Dedifferentiated amniotic fluid mesenchymal stem cell (primary cell): Measurements from ENCODE around the gene MPRIP.
A peak's percentile ranks its signal among the peaks of the same experiment; 100 is the strongest.
"Not testable (repeated sequence)": the region's sequence is repeated elsewhere in the genome, so short reads cannot be mapped to it uniquely, and the experiment has no call there.

Experiments used
- DNase-seq: peaks from one replicate; pipeline ENCODE4 v3.0.0-alpha.2; 2016; ENCODE audit errors: extremely low spot score

Gene MPRIP

DNA sequence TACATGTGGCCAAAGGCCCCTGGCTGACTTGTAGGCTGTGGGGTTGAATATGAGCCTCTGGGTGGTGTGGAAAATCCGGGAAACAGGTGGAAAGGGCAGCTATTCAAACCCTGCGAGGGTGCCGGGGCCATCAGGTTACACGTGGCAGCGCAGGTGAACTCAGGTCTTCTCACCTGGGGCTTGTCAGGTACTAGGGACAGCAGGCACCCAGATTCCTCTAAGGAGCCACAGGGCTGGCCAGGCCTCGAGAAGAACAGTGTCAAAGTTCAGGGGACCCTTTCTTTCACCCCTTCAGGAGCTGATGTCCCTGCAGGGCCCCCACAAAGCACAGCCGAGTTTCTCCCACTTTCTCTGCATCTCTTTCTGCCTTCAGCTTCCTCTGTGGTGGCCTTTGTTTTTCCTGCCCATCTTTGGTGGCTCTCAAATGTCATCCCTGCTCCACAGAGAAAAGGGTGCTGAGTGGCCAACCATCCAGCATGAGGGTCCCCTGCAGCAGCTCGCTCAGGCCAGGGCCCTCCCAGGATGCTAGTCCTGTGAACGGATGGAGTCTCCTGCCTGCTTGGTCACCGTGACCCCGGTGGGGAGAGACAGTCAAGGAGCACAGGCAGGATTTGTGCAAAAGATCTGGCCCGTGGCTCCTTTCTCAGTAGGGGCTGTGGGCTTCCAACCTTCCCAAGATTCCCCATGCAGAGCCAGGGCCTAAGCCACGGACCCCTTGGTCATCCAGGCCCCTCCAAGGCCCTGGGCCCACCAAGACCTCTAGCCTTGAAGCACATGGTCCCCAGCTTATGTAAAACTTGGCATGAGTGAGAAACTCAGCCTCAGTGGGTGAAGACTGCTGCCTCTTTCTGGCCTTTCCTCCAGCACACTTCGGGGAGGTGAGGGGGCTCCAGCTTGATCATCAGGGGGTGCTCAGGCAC lies 28.2 kb upstream of the MPRIP start:
- DNase-seq, result not testable (repeated sequence)

DNA sequence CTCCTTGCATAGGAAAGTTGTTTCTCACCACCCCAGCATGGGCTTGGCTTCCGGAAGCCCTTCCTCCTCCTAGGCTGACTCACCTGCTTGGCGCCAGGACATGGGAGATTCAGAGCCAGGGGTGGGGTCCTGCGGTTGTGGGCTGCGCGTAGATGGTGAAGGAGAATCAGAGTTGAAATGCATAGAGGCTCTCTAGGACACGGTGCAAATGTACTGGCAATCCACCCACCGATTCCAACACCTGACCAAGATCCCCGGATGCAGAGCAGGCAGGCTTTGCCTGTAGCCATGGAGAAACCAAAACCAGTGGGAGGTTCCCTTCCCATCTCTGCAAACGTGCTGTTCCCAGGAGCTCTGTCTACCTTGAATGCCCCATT lies 27.5 kb upstream of the MPRIP start:
- DNase-seq, result not testable (repeated sequence)

DNA sequence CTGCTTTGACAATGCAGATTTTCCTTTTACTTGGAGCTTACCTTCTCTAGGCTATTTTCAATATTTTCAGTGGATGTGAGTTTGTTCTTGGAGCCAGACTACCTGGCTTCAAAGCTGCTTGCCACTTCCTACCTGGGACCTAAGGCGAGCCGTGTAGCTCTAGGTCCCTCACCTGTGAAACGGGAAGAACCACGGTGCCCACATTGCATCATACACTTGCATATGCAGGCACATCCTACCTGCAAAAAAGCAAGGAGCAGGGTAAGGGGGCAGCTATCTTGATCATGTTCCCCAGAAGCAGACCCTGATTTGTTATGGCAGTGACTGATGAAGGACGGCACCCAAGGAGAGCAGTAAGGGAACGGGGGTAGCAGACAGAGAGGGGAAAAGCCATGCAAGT lies 27.0 kb upstream of the MPRIP start:
- no peak for DNase-seq

DNA sequence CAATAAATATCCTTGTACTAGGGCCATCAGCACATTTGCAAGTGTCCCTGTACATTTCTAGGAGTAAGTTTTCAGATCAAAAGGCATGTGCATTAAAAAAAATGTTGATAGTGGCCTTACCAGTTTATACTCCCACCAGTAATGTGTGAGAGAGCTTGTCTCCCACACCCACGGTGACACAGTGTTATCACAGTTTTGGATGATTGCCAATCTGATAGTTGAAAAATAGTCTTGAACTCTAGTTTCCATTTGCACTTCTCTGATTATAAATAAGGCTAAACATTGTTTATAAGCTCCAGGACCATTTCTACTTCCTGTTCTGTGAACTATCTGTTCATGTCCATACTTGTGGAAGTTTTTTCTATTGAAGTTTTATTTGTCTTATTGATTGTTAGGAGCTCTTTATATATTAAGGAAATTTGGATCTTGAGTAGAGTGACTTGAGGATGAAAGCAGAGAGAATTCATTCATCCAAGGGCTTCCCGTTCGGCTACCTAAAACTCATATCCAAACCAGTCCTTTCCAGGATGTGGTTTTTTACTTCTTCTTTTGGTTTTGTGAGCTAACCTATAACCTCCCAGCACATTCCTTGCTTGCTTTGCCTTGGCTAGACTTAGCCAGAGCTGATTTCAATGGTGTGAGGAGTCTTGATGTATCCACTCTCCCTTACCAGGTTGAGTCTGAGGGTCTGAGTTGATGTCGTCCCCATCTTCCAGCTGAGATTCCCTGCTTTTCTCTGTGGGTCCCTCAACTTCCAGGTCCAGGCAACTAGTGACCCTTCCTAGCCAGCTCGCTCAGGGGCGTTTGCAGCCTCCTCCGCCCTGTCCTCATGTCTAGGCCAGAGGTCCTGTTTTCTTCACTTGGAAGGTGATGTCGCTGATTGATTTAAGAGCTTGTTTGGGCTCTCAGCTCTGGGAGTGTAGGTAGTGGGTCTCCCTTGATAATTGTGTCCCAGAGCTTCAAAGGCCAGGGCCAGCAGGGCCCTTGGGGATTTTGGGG lies 25.8 kb upstream of the MPRIP start:
- not testable (repeated sequence) for DNase-seq

DNA sequence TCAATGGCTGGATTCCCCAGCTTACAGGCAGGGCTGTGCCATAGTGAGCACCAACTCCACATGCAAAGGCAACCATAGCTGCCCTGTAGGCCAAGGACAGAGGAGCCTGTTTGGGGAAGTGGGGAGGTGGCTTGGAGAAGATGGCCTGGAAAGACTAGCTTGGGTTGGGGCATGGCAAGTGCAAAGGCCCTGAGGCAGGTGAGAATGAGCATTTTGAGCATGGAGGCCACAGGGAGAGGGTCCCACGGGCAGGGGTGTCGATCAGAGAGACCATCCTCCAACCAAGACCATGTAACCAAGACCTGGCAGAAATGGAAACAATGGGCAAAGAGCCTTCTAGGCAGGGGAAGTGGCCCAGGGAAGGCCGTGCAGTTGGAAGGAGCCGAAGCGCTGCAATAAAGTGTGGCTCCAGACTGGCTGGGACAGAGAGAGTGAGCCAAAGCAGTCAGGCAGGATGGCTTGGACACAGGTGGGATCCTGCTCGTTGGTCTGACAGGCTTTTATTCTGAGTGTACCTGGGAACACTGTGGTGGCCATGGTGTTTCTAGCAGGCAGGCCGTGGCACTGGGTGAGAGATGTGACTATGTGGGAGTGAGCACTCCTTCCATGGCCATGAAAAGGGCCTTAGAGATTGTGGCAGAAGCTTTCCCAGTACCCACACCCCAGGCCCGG lies 24.8 kb upstream of the MPRIP start:
- DNase-seq, result no peak

DNA sequence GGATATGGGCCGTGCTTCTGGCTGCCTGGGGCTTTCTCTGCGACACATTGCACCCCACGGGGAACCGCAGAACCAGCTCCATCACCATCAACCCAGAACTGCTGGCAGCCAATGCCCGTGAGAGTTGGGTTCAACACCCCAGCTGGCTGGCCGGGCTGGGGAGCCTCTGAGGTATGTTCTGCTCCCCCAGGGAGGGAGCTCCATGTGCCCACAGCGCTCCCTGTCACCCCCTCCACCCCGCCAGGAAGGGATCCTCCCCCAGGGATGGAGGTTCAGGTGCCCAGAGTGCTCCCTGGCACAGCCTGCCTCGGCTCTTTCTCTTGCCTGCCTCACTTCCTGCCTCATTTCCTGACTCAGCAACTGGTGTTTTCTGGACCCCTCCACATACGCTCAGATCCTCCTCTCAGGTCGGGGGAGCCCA lies 24.2 kb upstream of the MPRIP start:
- DNase-seq, result no peak

DNA sequence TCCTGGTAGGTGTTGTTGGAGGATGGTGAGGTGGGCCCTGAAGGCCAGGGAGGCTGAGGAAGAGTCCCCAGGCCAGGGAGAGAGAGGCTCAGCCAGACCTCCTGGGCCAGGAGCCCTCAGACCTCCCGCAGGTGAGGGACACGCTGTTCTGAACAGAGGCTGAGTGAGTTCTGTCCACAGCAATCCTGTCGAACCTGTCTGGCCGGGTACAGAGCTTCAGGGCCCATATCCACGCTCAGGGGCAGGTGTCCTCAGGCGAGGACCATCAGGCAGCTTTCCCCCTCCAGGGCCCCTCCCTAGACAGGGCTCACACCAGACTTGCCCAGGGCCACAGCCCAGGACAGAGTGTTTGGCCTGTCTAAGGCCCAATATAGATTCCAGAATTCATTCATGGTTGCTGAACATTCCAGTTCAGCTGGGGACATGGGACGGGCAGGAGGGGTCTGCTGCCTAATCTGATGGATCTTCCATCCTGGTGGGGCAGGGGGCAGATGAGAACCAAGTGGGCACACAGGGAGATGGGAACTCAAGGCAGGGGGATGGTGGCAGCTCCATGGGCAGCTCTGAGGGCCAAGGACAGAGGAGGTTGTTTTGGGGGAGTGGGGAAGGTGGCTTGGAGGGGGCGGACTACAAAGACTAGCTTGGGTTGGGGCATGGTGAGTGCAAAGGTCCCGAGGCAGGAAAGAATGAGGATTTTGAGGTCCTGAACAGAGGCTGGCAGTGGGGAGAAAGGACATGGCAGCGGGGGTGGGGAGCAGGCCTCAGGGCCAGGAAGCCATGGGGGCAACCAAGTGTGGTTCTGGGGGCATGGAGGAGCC lies 23.4 kb upstream of the MPRIP start:
- DNase-seq, result no peak

DNA sequence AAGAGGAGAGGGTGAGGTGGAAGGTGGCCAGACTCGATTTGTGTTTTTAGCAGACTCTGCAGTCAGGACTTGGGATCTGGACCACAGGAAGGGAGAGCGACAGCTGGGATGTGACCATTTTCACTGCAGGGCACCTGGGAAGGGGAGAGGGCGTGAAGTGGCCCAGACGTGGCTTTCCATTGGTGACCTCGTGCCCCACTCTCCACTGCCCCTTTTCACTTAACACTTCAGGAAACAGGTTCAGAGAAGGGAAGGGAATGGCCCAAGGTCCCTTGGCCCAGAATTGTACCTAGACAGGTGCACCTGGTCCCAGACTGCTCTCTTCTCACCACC lies 22.9 kb upstream of the MPRIP start:
- no peak for DNase-seq

DNA sequence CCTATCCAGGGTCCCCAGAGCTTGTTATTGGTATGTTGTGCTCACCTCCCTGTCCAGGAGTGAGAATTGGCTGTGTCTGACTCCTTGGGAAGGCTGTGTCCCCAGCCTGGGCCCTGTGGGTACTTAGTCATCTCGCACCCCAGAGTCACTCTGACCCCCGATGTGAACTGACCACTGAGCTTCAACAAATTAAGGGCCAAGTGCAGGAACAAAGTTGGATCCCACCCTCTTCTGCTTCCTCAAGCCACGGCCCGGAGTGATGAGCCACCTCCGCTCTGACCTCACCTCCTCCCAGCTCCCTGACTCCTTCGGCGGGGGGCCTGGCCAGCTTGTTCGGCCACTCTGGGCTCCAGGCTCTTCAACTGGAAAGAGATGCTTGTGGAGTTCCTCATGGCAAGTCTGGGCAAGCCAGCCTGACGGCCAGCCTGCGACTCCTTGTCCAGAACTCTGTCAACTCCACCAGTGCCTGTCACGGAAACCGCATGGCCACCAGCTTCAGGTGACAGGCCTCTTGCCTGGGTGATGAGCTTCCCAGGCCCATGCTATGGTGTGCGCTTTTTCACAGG lies 22.3 kb upstream of the MPRIP start:
- no peak for DNase-seq

DNA sequence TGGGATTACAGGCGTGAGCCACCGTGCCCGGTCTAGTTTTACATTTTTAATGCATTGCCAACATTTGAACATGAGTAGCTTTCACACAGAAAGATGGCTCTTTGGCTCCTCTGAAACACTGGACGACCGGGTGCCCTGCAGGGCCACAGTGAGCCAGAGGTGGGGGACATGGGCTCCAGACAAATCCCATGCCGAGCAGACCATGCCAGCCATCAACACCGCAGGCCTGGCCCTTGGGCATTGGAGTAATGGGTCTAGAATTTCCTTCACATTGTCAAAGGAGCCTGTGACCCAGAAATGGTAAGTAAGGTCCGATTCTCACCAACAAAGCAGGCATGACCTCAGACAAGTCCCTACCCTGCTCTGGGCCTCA lies 21.4 kb upstream of the MPRIP start:
- no peak for DNase-seq

DNA sequence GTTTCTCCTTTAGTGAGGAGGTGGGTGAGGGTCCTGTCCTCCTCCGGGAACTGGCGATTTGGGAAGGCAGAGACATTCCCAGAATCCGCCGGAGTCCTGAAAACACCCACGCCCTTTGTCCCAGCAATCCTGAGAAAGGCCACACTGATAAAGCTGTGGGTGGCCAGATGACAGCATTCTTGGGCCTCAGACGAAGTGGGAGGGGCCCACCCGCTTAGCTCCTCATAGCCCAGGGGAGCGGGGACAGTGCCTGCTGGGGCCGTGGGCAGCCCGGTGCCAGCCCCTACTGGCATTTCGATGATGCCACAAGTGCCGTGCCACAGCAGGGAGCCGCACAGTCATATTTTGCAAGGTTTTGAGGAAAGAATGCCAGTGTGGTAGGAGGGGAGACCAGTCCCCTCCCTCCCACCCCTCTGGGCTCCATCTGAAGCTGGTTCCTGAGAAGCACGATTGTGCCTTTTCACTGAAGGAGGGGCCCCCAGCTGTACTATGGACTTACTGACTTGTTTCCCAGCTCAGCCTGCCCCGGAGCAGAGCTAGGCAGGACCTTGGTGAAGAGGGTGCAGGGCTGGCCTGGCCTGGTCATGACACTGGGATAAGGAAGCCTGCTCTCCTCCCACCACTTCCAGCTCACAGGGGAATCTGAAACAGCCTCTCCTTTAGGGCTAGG lies 20.9 kb upstream of the MPRIP start:
- DNase-seq, result no peak

DNA sequence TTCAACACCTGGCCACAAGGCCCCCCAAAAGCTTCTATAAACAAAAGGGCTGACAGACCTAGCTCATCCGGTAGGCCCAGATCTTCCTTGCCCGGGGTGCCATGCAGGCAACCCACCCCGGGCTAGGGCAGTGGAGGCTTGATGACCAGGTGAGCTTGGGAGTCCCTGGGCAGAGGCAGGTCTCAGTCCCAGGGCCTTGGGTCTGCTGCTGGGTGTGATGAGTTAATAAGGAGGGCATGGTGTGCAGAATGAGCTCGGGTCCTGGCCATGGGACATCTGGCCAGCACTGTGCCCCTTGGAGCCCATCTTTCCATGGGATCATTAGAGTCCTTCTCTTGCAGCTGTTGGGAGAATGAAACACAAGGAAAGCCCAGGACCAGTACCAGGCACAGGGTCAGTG lies 20.2 kb upstream of the MPRIP start:
- DNase-seq, result no peak

DNA sequence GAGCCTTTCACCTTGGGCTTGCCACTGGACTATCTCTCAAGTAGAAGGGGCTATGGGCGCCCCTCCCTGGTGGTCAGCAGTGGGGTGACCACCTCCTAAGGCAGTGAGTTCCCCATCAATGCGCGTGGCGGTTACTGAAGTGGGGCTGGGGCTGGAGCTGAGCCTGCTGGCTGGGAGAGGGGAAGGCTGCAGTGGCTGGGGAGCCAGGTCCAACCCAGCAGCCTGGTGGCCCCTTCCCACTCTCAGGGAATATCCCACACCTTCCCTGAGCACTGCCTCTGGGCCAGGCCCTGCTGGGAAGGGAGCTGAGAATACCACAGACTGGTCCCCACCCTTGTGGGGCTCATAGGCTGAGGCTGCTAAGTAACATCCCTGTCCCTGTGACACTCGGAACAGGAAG lies 19.8 kb upstream of the MPRIP start:
- DNase-seq, result no peak

DNA sequence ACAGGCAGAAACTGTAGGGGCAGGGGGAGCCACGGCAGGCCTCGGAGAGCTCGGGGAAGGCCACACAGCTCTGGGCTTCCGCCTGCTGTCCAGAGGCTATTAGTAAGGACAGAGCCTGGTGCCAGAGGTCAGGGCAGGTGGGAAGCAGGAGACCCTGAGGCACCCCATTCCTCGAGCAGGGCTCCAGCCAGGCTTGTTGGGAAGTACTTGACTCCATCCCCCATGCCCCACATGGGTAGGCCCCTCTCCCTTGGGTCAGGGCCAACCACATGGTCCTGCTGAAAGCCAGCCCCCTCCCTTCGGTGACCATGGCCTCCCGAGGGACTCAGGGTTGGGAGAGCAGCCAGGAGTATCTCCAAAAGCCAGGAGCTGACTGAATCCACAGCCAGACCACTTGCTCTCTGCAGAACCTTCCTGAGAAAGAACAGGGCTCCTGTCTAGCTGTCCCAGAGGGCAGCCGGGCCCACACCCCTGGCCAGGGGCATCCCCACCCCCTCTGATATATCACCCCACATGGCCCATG lies 17.4 kb upstream of the MPRIP start:
- DNase-seq, result no peak

DNA sequence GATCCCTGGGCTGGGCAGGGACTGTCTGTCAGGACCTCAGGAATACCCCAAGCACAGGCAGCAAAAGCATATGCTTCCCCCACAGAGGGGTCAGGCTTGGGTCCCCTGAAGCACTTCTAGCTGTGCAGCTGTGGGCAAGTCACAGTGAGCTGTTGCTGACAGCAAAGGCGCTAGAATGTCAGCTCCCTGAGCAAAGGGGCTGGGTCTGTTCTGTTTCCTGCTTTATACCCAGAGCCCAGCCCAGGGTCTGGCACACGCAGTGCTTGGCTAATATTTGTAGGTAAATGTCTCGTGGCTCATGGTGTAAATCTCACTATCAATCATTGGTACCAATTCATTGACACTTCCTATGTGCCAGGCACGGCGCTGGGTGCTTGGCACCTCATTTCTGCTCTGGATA lies 16.6 kb upstream of the MPRIP start:
- no peak for DNase-seq

DNA sequence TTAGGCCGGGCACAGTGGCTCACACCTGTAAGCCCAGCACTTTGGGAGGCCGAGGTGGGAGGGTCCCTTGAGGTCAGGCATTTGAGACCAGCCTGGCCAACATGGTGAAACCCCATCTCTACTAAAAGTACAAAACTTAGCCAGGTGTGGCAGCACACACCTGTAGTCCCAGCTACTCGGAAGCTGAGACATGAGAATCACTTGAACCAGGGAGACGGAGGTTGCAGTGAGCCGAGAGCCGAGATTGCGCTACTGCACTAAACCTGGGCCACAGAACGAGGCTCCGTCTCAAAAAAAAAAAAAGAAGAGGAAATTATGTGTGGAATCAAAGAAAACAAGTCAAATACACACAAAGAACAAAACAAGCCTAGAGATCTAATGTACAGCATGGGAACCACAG lies 16.1 kb upstream of the MPRIP start:
- no peak for DNase-seq

DNA sequence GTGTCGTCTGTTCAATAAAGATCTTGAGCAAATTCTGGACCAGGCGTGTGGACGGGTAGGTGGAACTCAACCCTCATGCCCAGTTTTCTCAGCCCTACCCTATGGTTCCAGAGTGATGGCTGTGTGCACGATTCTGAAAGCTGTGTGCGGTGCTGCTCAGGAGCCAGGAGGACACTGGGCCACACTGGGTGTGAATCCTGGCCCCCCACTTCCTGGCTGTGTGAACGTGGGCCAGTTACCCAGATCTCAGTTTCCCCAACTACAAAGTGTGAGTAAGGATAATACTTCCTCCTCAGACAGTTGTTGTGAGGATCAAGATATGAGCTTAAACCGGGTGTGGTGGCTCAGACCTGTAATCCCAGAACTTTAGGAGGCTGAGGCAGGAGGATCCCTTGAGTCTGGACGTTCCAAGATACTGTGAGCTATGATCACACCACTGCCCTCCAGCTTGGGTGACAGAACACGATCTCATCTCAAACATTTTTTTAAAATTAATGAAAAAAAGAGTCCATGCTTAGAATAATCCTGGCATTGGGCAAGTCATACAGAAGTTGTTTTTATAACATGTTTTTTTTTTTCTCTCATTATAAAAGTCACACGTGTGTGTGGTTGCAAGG lies 14.7 kb upstream of the MPRIP start:
- DNase-seq, result no peak

DNA sequence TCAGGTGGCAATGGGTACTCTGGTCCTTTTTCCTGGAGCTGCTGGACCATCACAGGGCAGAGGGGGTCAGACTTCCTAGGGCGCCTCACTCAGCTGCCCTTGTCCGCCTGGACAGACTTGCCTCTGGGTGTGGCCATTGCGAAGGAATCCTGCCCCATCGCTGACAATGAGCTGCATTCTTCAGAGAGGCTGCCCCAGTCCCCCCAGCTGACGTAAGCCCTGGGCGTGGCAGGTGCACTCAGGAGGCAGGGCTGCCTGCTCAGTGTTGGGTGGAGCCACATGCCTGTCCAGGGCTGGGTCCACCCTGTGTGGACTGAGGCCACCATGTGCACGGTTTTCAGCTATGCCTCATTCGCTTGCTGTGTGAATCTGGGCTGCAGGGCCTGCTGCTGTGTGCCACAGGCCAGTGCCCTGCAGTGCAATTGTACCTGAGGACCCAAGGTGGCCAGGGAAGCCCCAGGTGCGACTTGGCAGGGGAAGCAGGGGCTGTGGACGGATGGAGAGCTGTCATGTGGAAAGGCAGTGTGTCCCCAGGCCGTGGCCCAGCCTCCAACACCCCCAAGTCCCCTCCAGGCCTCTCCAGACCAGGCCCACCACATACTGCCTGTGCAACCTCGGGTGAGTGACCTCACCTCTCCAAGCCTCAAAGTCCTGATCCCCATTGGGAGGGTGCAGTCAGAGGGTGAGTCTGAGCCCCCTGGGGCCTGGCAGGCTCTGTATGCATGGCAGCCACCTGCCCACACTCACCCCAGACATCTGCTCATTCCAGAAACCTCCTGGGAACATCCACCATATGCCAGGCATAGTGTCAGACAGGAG lies 14.0 kb upstream of the MPRIP start:
- DNase-seq, result peak; percentile 79
